ENCODE results near the gene SRY.

- TF ChIP-seq, protein P1, sequence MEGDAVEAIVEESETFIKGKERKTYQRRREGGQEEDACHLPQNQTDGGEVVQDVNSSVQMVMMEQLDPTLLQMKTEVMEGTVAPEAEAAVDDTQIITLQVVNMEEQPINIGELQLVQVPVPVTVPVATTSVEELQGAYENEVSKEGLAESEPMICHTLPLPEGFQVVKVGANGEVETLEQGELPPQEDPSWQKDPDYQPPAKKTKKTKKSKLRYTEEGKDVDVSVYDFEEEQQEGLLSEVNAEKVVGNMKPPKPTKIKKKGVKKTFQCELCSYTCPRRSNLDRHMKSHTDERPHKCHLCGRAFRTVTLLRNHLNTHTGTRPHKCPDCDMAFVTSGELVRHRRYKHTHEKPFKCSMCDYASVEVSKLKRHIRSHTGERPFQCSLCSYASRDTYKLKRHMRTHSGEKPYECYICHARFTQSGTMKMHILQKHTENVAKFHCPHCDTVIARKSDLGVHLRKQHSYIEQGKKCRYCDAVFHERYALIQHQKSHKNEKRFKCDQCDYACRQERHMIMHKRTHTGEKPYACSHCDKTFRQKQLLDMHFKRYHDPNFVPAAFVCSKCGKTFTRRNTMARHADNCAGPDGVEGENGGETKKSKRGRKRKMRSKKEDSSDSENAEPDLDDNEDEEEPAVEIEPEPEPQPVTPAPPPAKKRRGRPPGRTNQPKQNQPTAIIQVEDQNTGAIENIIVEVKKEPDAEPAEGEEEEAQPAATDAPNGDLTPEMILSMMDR (IDR thresholded peaks at IDR 0.05), result no peak
- no peak for TF ChIP-seq POLR2A (IDR thresholded peaks at IDR 0.05)
Measured at GRCh38 chrY:2824471-2824870, 37.0 kb upstream of the SRY start.
